ENCODE results near the gene VIT.

VIT gene

DNA sequence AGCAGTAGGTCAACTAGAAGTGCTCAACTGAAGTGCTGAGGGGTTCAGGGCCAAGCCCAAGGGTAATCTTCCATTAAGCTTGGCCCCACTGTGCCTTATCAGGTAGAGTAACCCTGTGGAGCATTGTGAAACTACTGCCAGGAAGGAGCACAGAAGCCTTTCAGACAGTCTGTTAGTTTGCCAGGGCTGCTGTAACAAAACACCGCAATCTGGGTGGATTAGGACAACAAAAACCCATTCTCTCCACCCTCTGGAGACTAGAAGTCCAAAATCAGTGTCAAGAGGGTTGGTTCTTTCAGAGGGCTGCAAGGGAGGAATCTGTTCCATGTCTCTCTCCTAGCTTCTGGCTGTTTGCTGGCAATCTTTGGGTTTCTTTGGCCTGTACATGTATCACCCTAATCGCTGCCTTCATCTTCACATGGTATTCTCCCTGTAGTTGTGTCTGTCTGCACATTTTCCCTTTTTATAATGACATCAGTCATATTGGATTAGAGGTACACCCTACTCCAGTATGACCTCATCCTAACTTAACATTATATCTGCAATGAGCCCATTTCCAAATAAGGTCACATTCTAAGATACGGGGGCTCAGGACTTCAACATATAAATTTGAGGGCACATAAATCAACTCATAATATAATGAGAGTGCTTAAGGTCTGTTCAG is 21.2 kb downstream of the VIT start:
- Histone ChIP-seq H3K9ac (ENCODE audit: low read length) (no peak overlapping the region), H4K20me1 (ENCODE audit: low read depth, low read length) (no peaks in the 10 kb centered on the region), H3K4me2 (ENCODE audit: low read depth, low read length, poor library complexity, severe bottlenecking) (no peak overlapping the region), H3K27me3 (ENCODE audit: low read length) (no peaks in the 10 kb centered on the region), H3F3A (ENCODE audit: insufficient read depth) (no peaks in the 10 kb centered on the region), H3K9me2 (replicated peaks; ENCODE audit: insufficient read depth, low read length) (no peaks in the 10 kb centered on the region), H3K79me2 (ENCODE audit: insufficient read depth, low read length) (no peaks in the 10 kb centered on the region), H2AFZ (ENCODE audit: low read depth, low read length, severe bottlenecking) (no peak overlapping the region), H3K9me3 (ENCODE audit: insufficient read depth, low read length) (no peaks in the 10 kb centered on the region), H3K4me3 (ENCODE audit: insufficient read depth, low read length, poor library complexity, severe bottlenecking) (no peak overlapping the region), H3K36me3 (ENCODE audit: low read length) (no peaks in the 10 kb centered on the region), H3K27ac (ENCODE audit: low read depth, low read length) (no peak overlapping the region)
- TF ChIP-seq EZH2phosphoT487 (conservative IDR thresholded peaks at IDR 0.05; ENCODE audit: low read length): no peak

- Histone ChIP-seq H3K36me3 (ENCODE audit: low read length) (no peaks in the 10 kb centered on the region), H4K20me1 (ENCODE audit: low read depth, low read length) (no peaks in the 10 kb centered on the region), H3K4me2 (ENCODE audit: low read depth, low read length, poor library complexity, severe bottlenecking) (no peak overlapping the region), H3K4me3 (ENCODE audit: insufficient read depth, low read length, poor library complexity, severe bottlenecking) (no peak overlapping the region), H3K9me3 (ENCODE audit: insufficient read depth, low read length) (no peaks in the 10 kb centered on the region), H2AFZ (ENCODE audit: low read depth, low read length, severe bottlenecking) (no peak overlapping the region), H3K9ac (ENCODE audit: low read length) (no peak overlapping the region), H3F3A (ENCODE audit: insufficient read depth) (no peaks in the 10 kb centered on the region), H3K27ac (ENCODE audit: low read depth, low read length) (no peak overlapping the region), H3K27me3 (ENCODE audit: low read length) (no peaks in the 10 kb centered on the region), H3K9me2 (replicated peaks; ENCODE audit: insufficient read depth, low read length) (no peaks in the 10 kb centered on the region), H3K79me2 (ENCODE audit: insufficient read depth, low read length) (no peaks in the 10 kb centered on the region)
- TF ChIP-seq EZH2phosphoT487 (conservative IDR thresholded peaks at IDR 0.05; ENCODE audit: low read length): no peak
- no peak for TF ChIP-seq CTCF (IDR thresholded peaks at IDR 0.05; ENCODE audit: insufficient read depth, low read length, poor library complexity, severe bottlenecking)
Observed at GRCh38 chr2:36727550-36727949, 31.0 kb downstream of the VIT start.

DNA sequence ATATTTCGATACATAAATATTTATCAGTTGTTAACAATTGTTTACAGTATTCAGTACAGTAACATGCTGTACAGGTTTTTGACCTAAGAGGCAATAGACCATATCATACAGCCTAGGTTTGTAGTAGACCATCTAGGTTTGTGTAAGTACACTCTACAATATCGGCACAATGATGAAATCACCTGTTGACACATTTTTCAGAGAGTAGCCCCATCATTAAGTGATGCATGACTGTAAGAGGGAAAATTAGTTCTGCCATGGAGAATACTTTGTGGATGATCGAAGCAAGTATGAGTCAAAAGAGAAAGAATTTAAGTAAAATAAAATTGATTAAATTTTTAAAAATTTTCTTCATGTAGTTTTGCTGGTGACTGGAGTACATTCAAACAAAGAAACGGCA is 32.6 kb downstream of the VIT start:
- H2AFZ ChIP-seq (ENCODE audit: low read depth, low read length, severe bottlenecking): no peak overlapping the region
- no peaks in the 10 kb centered on the region for H3K79me2 ChIP-seq (ENCODE audit: insufficient read depth, low read length)
- TF ChIP-seq CTCF (IDR thresholded peaks at IDR 0.05; ENCODE audit: insufficient read depth, low read length, poor library complexity, severe bottlenecking) (no peak), EZH2phosphoT487 (conservative IDR thresholded peaks at IDR 0.05; ENCODE audit: low read length) (no peak)
- no peak overlapping the region for H3K9ac ChIP-seq (ENCODE audit: low read length)
- no peak overlapping the region for H3K4me3 ChIP-seq (ENCODE audit: insufficient read depth, low read length, poor library complexity, severe bottlenecking)
- H4K20me1 ChIP-seq (ENCODE audit: low read depth, low read length): no peaks in the 10 kb centered on the region
- no peaks in the 10 kb centered on the region for H3K36me3 ChIP-seq (ENCODE audit: low read length)
- H3K4me2 ChIP-seq (ENCODE audit: low read depth, low read length, poor library complexity, severe bottlenecking): no peak overlapping the region
- H3K27me3 ChIP-seq (ENCODE audit: low read length): no peaks in the 10 kb centered on the region
- H3K27ac ChIP-seq (ENCODE audit: low read depth, low read length): no peak overlapping the region
- H3K9me2 ChIP-seq (replicated peaks; ENCODE audit: insufficient read depth, low read length): no peaks in the 10 kb centered on the region
- H3F3A ChIP-seq (ENCODE audit: insufficient read depth): no peaks in the 10 kb centered on the region
- H3K9me3 ChIP-seq (ENCODE audit: insufficient read depth, low read length): no peaks in the 10 kb centered on the region

- Histone ChIP-seq H3K9me3 (ENCODE audit: insufficient read depth, low read length) (no peaks in the 10 kb centered on the region), H3K4me3 (ENCODE audit: insufficient read depth, low read length, poor library complexity, severe bottlenecking) (no peak overlapping the region), H3K4me2 (ENCODE audit: low read depth, low read length, poor library complexity, severe bottlenecking) (no peak overlapping the region), H3K9me2 (replicated peaks; ENCODE audit: insufficient read depth, low read length) (no peaks in the 10 kb centered on the region), H2AFZ (ENCODE audit: low read depth, low read length, severe bottlenecking) (no peak overlapping the region), H4K20me1 (ENCODE audit: low read depth, low read length) (no peaks in the 10 kb centered on the region), H3K27ac (ENCODE audit: low read depth, low read length) (no peak overlapping the region), H3K36me3 (ENCODE audit: low read length) (no peaks in the 10 kb centered on the region), H3K9ac (ENCODE audit: low read length) (no peak overlapping the region), H3K79me2 (ENCODE audit: insufficient read depth, low read length) (no peaks in the 10 kb centered on the region), H3K27me3 (ENCODE audit: low read length) (no peaks in the 10 kb centered on the region), H3F3A (ENCODE audit: insufficient read depth) (no peaks in the 10 kb centered on the region)
- TF ChIP-seq CTCF (IDR thresholded peaks at IDR 0.05; ENCODE audit: insufficient read depth, low read length, poor library complexity, severe bottlenecking) (no peak), EZH2phosphoT487 (conservative IDR thresholded peaks at IDR 0.05; ENCODE audit: low read length) (no peak)
Observed at GRCh38 chr2:36731941-36732672, 35.6 kb downstream of the VIT start.

Data from SU-DHL-6 (cell line).